Measurements from ENCODE around the gene KMT5B.

DNA sequence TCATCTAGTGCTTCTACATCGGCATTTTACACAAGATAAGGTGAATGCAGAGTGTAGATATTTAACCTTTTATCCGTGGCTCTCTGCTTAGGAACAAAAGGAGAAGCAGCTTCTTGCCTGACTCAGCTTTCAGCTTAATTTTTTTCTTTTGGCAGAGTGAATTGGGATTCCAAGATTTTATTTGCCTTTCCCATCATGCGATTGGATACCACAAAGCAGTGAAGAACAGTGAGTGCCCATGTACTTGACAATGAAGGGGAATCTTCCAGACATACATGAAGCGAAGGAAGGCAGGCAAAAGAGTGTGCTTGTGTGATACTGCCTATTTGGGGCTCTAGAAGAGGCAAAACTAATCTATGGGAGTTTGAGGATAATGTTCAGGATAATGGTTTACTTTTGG lies 74.9 kb downstream of the KMT5B start:
- TF ChIP-seq POLR2A (IDR thresholded peaks at IDR 0.05): no peak
- TF ChIP-seq, protein P1, sequence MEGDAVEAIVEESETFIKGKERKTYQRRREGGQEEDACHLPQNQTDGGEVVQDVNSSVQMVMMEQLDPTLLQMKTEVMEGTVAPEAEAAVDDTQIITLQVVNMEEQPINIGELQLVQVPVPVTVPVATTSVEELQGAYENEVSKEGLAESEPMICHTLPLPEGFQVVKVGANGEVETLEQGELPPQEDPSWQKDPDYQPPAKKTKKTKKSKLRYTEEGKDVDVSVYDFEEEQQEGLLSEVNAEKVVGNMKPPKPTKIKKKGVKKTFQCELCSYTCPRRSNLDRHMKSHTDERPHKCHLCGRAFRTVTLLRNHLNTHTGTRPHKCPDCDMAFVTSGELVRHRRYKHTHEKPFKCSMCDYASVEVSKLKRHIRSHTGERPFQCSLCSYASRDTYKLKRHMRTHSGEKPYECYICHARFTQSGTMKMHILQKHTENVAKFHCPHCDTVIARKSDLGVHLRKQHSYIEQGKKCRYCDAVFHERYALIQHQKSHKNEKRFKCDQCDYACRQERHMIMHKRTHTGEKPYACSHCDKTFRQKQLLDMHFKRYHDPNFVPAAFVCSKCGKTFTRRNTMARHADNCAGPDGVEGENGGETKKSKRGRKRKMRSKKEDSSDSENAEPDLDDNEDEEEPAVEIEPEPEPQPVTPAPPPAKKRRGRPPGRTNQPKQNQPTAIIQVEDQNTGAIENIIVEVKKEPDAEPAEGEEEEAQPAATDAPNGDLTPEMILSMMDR (IDR thresholded peaks at IDR 0.05): no peak
- no peak for TF ChIP-seq POLR2AphosphoS5 (IDR thresholded peaks at IDR 0.05)
